GM18951 (cell line): ENCODE data around the gene ROMO1.
A peak's percentile ranks its signal among the peaks of the same experiment; 100 is the strongest.

Experiments used
- POLR2A ChIP-seq: IDR thresholded peaks from 4 replicates; pipeline ENCODE4 v1.6.1; 2011; ENCODE audit warnings: mild to moderate bottlenecking; ENCODE audit not compliant: insufficient read length, insufficient read depth; ENCODE audit errors: extremely low read depth
- in situ Hi-C: fragments of 300-500 bp; cut with MboI; formaldehyde crosslinking; loops from one replicate; pipeline ENCODE4 v1.12.0; 2022; ENCODE audit warnings: low sequenced_read_pairs, mixed read lengths, inconsistent platforms; ENCODE audit not compliant: unreplicated experiment

The ROMO1 gene

GRCh38 chr20:35724321-35725230 is 25.4 kb downstream of the ROMO1 start:
- TF ChIP-seq POLR2A = no peak
- in situ Hi-C loops = no loop called here

DNA sequence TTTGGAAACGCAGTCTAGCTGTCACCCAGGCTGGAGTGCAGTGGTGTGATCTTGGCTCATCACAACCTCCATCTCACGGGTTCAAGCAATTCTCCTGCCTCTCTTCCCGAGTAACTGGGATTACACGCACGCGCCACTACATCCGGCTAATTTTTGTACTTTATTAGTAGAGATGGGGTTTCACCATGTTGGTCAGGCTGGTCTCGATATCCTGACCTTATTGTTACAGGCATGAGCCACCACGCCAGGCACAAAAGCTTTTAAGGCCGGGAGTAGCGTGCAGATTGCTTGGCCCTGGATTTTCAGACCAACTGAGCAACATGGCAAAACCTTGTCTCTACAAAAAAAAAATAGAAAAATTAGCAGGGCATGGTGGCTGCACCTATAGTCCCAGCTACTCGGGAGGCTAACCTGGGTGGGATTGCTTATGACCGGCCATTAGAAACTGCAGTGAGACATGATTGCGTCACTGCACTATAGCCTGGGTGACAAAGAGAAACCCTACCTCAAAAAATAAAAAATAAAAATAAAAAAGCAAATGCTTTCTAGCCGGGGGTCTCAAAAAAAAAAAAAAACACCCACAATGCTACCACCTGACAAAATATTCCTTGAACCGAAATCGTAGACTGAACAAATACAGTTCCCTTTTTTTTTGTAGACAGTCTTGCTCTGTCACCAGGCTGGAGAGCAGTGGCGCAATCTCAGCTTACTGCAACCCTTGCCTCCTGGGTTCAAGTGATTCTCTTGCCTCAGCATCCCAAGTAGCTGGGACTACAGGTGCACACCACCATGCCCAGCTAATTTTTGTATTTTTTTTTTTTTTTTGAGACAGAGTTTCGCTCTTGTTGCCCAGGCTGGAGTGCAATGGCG is 27.9 kb downstream of the ROMO1 start:
- TF ChIP-seq POLR2A = no peak
- in situ Hi-C loops = no loop called here

DNA sequence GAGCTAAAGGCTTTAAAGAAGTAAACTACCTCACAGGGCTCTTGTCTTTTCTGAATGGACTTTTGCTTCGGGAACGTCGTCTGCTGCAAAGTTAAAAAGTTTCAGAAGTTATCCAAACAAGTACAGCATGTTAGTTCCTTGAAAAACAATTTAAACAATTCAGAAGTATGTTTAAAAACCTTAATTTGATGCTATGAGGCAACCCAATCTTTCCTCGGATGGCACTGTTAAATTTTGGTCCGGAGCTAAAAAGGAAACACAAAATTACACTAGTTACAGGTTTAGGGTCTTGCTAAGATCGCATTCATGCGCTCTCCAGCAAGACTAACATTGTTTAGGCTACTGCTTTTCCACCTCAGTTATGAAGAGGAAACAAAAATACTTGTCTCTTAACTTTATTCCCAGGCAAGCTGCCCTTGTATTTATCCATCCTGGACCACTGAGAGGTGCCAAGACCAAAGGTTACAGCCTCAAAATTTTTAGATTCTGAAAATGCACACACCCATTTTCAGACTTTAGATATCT is 30.1 kb downstream of the ROMO1 start:
- no peak for TF ChIP-seq POLR2A
- in situ Hi-C loops = no loop called here

GRCh38 chr20:35729836-35730582 is 30.8 kb downstream of the ROMO1 start:
- in situ Hi-C loops = no loop called here
- TF ChIP-seq POLR2A = no peak

DNA sequence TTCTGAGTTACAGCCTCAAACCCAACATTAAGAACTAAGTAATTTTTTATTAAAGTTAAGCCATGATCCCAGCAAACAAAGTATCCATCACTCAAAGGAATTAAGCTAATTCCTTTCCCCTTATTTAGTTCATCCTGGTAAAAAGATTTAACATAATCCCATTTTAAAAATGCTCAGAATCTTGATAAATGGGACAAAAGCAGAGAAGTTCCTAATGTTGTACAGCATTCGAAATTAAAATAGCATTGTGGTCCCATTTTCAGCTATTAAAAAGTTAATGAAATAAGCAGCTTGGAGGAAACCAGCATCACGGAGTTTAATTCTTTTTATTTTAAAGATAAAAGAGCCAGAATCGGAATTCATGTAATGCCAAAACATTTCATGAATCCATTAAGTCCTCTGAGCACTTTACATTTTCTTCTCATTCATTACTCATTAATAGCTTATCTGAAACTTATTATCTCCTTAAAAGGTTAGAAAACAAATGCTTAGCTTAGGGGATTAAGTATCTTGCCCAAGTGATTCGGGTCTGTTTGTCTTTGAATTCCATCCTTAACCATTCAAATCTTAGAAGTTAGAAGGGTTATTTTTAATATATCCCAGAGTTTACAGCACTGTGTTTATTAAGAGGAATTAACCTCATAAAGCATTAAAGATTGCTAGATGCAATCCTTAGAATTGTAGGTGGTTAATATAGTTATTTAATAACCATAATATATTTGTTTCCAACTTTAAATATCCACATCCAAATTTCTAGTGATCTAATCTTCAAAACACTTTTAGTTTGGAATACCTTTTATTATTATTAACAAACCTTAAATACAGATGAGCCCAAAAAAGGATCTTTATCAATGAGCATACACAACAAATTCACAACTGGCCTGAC is 31.6 kb downstream of the ROMO1 start:
- TF ChIP-seq POLR2A = no peak
- in situ Hi-C loops = no loop called here

DNA sequence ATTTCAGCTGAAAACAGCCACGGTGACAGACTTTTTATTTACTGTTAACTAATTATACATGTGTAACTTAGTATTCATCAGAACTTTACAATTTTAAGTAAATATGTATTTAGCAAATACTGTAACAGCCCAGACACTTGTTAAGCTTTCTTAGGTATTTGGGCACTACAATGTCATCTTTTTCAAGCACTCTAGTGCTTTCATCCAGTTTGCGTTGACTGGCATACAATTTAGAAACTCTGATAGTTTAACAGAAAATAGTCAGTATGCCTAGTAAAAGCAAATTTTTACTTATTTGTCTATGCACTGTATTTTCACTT is 32.2 kb downstream of the ROMO1 start:
- in situ Hi-C loops = no loop called here
- no peak for TF ChIP-seq POLR2A

- in situ Hi-C loops = no loop called here
- peak; percentile 17 for TF ChIP-seq POLR2A
Measured at GRCh38 chr20:35731862-35732643, 32.8 kb downstream of the ROMO1 start.

- TF ChIP-seq POLR2A = no peak
- in situ Hi-C loops = no loop called here
Measured at GRCh38 chr20:35732644-35732982, 33.4 kb downstream of the ROMO1 start.

GRCh38 chr20:35734374-35734773 is 35.2 kb downstream of the ROMO1 start:
- in situ Hi-C loops = no loop called here
- TF ChIP-seq POLR2A = no peak

- TF ChIP-seq POLR2A = no peak
- in situ Hi-C loops = no loop called here
Measured at GRCh38 chr20:35734777-35735649, 35.8 kb downstream of the ROMO1 start.
